Caco-2 (cell line): ENCODE data around the gene RASSF3. TPM values are rescaled to one million over a fixed set of nuclear protein-coding genes. Genes with fewer than 3 reads are reported as not detected.

Experiments used
- BruUV-seq: library from RNA; stranded (reverse); fragments of 400-500 nt; replicated peaks from 2 replicates; lab custom pipeline; 2021; lab: Mats Ljungman, UMichigan
- CTCF ChIA-PET: fragments of 300-600 bp; sonication (Branson Sonifier 250); formaldehyde crosslinking; loops from one replicate; lab custom pipeline; 2022; ENCODE audit warnings: antibody characterized with exemption; lab: Charles Lee
- POLR2A ChIA-PET: fragments of 300-600 bp; sonication (Branson Sonifier 250); formaldehyde crosslinking; loops from one replicate; lab custom pipeline; 2022; ENCODE audit warnings: antibody characterized with exemption; lab: Charles Lee
- DNase-seq, 2 experiments: peaks; one replicate each; pipeline versions ENCODE4 v3.0.0 to v3.0.0-alpha.2; 2020 to 2022
- H3K27me3 ChIP-seq: replicated peaks from 2 replicates; pipeline ENCODE4 v1.6.0; 2011; ENCODE audit warnings: low read length; ENCODE audit not compliant: control insufficient read depth, insufficient read depth
- H3K36me3 ChIP-seq: 2 replicates; pipeline ENCODE4 v1.5.1; 2011; ENCODE audit warnings: low read length; ENCODE audit not compliant: control insufficient read depth, insufficient read depth
- H3K4me1 ChIP-seq: fragments of 250-450 bp; sonication (Bioruptor Pico); 2 replicates; pipeline ENCODE4 v1.5.1; 2020; ENCODE audit warnings: mild to moderate bottlenecking
- H3K4me3 ChIP-seq: 2 replicates; pipeline ENCODE4 v1.5.1; 2011; ENCODE audit warnings: low read depth, mild to moderate bottlenecking, control low read depth, low read length
- H3K9me3 ChIP-seq: fragments of 250-450 bp; sonication (Bioruptor Pico); 2 replicates; pipeline ENCODE4 v1.5.1; 2020; ENCODE audit warnings: mild to moderate bottlenecking, moderate library complexity
- H3K27ac Mint-ChIP-seq: one replicate; pipeline ENCODE4 v1.8.0; 2022; ENCODE audit warnings: mixed read lengths; ENCODE audit not compliant: unreplicated experiment
- H3K27me3 Mint-ChIP-seq: one replicate; pipeline ENCODE4 v1.8.0; 2022; ENCODE audit warnings: mixed read lengths; ENCODE audit not compliant: insufficient read depth, unreplicated experiment
- H3K36me3 Mint-ChIP-seq: one replicate; pipeline ENCODE4 v1.8.0; 2022; ENCODE audit warnings: mild to moderate bottlenecking, mixed read lengths; ENCODE audit not compliant: insufficient read depth, unreplicated experiment
- H3K4me1 Mint-ChIP-seq: one replicate; pipeline ENCODE4 v1.8.0; 2022; ENCODE audit warnings: low read depth, mixed read lengths; ENCODE audit not compliant: unreplicated experiment
- H3K4me3 Mint-ChIP-seq: one replicate; pipeline ENCODE4 v1.8.0; 2022; ENCODE audit warnings: mild to moderate bottlenecking, moderate library complexity, mixed read lengths; ENCODE audit not compliant: unreplicated experiment
- H3K9me3 Mint-ChIP-seq: one replicate; pipeline ENCODE4 v1.8.0; 2022; ENCODE audit warnings: mixed read lengths; ENCODE audit not compliant: unreplicated experiment
- CTCF ChIP-seq, 2 experiments: fragments of 200-600 bp in 1 of 2; IDR thresholded peaks; 1 replicate in 1 of 2; 2 replicates in 1 of 2; pipeline versions ENCODE4 v1.5.1 to v1.8.0; 2011 to 2022; ENCODE audit warnings: antibody characterized with exemption in 1 of 2, control low read depth in 1 of 2, inconsistent platforms in 1 of 2, low read depth in 1 of 2, low read length in 1 of 2, mild to moderate bottlenecking in 1 of 2, moderate library complexity in 1 of 2; ENCODE audit not compliant: insufficient read depth in 1 of 2, severe bottlenecking in 1 of 2, unreplicated experiment in 1 of 2
- intact Hi-C: fragments of 100-400 bp; cut with micrococcal nuclease; formaldehyde crosslinking; loops from one replicate; pipeline ENCODE4 v1.10.0; 2022; ENCODE audit not compliant: unreplicated experiment
- total RNA-seq: library from RNA; stranded (reverse); gene quantifications from 2 replicates; pipeline ENCODE4 v1.2.3, GENCODE V29; 2022

The RASSF3 gene
- total RNA-seq, 1 experiment from 2014 or later, result 25.7 TPM

DNA sequence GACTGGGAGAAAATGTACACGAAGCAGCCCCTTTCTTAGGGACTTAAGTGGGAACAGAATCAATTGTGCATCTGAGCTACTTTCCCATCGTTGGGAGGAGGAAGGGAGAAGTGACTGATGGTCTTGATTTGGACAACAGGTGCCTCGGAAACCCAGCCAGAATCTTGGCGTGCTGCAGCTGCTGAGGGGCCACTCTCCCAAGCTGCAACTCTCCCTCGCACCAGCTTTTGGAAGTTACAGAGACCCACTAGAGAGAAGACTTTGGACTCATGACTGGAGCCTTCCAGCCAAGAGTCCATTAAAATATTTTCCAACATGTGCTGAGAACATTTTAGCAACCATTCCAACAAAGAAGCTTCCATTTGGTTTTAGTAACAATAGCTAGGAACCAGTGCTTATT is 96.6 kb downstream of the RASSF3 start:
- Mint-ChIP-seq H3K27ac (no peak overlapping the region), H3K27me3 (no peaks in the 10 kb centered on the region), H3K4me1 (peaks cover 6% of the 10 kb centered on the region), H3K9me3 (no peaks in the 10 kb centered on the region), H3K36me3 (no peaks in the 10 kb centered on the region), H3K4me3 (no peak overlapping the region)
- TF ChIP-seq CTCF (IDR thresholded peaks at IDR 0.05; ENCODE audit: insufficient read depth in 1 of 2, low read depth in 1 of 2, low read length in 1 of 2, severe bottlenecking in 1 of 2, unreplicated experiment in 1 of 2), result no peak
- POLR2A ChIA-PET, result no interaction called here
- CTCF ChIA-PET, result interaction anchor here (0.7 to 1.0 kb wide), 3 partner anchors 9 to 53 kb away, joined by 3 read pairs; no protein-coding TSS in a partner anchor
- BruUV-seq, result no TSS peak
- intact Hi-C loops, result no loop called here
- no peak for DNase-seq
- Histone ChIP-seq H3K27me3 (no peaks in the 10 kb centered on the region), H3K4me1 (no peaks in the 10 kb centered on the region), H3K36me3 (no peaks in the 10 kb centered on the region), H3K9me3 (no peaks in the 10 kb centered on the region), H3K4me3 (no peak overlapping the region)

DNA sequence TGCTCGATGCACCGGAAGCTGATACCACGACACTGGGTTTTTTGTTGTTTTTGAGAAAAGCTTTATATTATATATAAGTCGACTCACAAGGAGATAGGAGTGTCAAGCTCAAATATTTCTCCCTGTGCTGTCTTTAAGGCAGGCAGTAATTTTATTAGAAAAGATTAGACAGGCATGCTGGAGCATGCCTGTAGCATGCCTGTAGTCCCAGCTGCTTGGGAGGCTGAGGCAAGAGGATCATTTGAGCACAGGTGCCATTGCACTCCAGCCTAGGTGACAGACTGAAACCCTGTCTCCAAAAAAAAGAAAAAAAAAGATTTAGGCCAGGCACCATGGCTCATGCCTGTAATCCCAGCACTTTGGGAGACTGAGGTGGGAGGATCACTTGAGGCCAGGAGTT is 97.1 kb downstream of the RASSF3 start:
- H3K36me3 Mint-ChIP-seq, result no peaks in the 10 kb centered on the region
- Histone ChIP-seq H3K36me3 (no peaks in the 10 kb centered on the region), H3K9me3 (no peaks in the 10 kb centered on the region), H3K4me3 (no peak overlapping the region), H3K27me3 (no peaks in the 10 kb centered on the region), H3K4me1 (no peaks in the 10 kb centered on the region)
- ChIA-PET POLR2A (no interaction called here), CTCF (interaction anchor here (0.7 kb wide), 1 partner anchor 52 kb away, joined by 3 read pairs; no protein-coding TSS in a partner anchor)
- no peaks in the 10 kb centered on the region for H3K27me3 Mint-ChIP-seq
- no TSS peak for BruUV-seq
- no peak for TF ChIP-seq CTCF (IDR thresholded peaks at IDR 0.05; ENCODE audit: insufficient read depth in 1 of 2, low read depth in 1 of 2, low read length in 1 of 2, severe bottlenecking in 1 of 2, unreplicated experiment in 1 of 2)
- peaks cover 6% of the 10 kb centered on the region for H3K4me1 Mint-ChIP-seq
- intact Hi-C loops, result no loop called here
- no peak for DNase-seq
- no peaks in the 10 kb centered on the region for H3K9me3 Mint-ChIP-seq
- H3K4me3 Mint-ChIP-seq, result no peak overlapping the region
- H3K27ac Mint-ChIP-seq, result no peak overlapping the region

GRCh38 chr12:64707926-64708325 is 97.6 kb downstream of the RASSF3 start:
- no peaks in the 10 kb centered on the region for H3K9me3 Mint-ChIP-seq
- CTCF ChIA-PET, result no interaction called here
- DNase-seq, result no peak
- no peak overlapping the region for H3K27ac Mint-ChIP-seq
- intact Hi-C loops, result no loop called here
- Histone ChIP-seq H3K36me3 (no peaks in the 10 kb centered on the region), H3K4me1 (no peaks in the 10 kb centered on the region), H3K4me3 (no peak overlapping the region), H3K9me3 (no peaks in the 10 kb centered on the region), H3K27me3 (no peaks in the 10 kb centered on the region)
- H3K36me3 Mint-ChIP-seq, result no peaks in the 10 kb centered on the region
- H3K4me3 Mint-ChIP-seq, result no peak overlapping the region
- H3K4me1 Mint-ChIP-seq, result peaks cover 6% of the 10 kb centered on the region
- no peak for TF ChIP-seq CTCF (IDR thresholded peaks at IDR 0.05; ENCODE audit: insufficient read depth in 1 of 2, low read depth in 1 of 2, low read length in 1 of 2, severe bottlenecking in 1 of 2, unreplicated experiment in 1 of 2)
- BruUV-seq, result no TSS peak
- POLR2A ChIA-PET, result no interaction called here
- H3K27me3 Mint-ChIP-seq, result no peaks in the 10 kb centered on the region
